Mucosa of descending colon (tissue), 3 donors: ENCODE data around the gene MYO5C. TPM values are rescaled to one million over a fixed set of nuclear protein-coding genes. Genes with fewer than 3 reads are reported as not detected.

ENCODE experiments used
- ATAC-seq: fragments of 200-7000 bp; cut with Tn5 transposase; one replicate; pipeline ENCODE4 v1.9.1; 2020; ENCODE audit warnings: mild to moderate bottlenecking, moderate library complexity
- DNase-seq, 3 donors: peaks; one replicate each; pipeline ENCODE4 v3.0.0-alpha.2; 2020
- H3K36me3 ChIP-seq: fragments of 200-600 bp; one replicate; pipeline ENCODE4 v1.8.0; 2021; ENCODE audit warnings: low read depth, mild to moderate bottlenecking
- H3K4me1 ChIP-seq: fragments of 200-600 bp; one replicate; pipeline ENCODE4 v1.8.0; 2021; ENCODE audit warnings: low read depth, mild to moderate bottlenecking
- H3K4me3 ChIP-seq: fragments of 200-600 bp; one replicate; pipeline ENCODE4 v1.8.0; 2021; ENCODE audit warnings: mild to moderate bottlenecking
- H3K9me3 ChIP-seq: fragments of 200-600 bp; one replicate; pipeline ENCODE4 v1.8.0; 2021; ENCODE audit warnings: mild to moderate bottlenecking
- intact Hi-C, 2 donors: fragments of 100-400 bp; cut with DNase I in 1 of 2; cut with micrococcal nuclease in 1 of 2; formaldehyde crosslinking; loops; one replicate each; pipeline versions ENCODE4 v1.11.0 to v1.11.1; 2022; cut with DNase I, micrococcal nuclease
- total RNA-seq, 3 donors: library from RNA; stranded (reverse); fragmentation: NEBNext Ultra II Directional in 2 of 3; extraction: Animal tissue kit (Norgen Biotek cat#: 25700) in 2 of 3; gene quantifications; one replicate each; pipeline versions ENCODE4 v1.2.1 to v1.2.4, GENCODE V29; 2021 to 2023
- TF ChIP-seq, protein P1 (sequence below): fragments of 200-600 bp; IDR thresholded peaks from one replicate; pipeline ENCODE4 v1.8.0; 2022; ENCODE audit warnings: antibody characterized with exemption, mild to moderate bottlenecking
- donor health status: DM: no; HTN: no; CAD: no; lungs with moderate emphysema.
- donor health status: DM: no; HTN: no; CAD: no.
- donor health status: DM: no; HTN: yes; CAD: no.

Gene MYO5C
- total RNA-seq, 3 donors from 2014 or later, result 46.6 to 90.0 (median 81.6) TPM

DNA sequence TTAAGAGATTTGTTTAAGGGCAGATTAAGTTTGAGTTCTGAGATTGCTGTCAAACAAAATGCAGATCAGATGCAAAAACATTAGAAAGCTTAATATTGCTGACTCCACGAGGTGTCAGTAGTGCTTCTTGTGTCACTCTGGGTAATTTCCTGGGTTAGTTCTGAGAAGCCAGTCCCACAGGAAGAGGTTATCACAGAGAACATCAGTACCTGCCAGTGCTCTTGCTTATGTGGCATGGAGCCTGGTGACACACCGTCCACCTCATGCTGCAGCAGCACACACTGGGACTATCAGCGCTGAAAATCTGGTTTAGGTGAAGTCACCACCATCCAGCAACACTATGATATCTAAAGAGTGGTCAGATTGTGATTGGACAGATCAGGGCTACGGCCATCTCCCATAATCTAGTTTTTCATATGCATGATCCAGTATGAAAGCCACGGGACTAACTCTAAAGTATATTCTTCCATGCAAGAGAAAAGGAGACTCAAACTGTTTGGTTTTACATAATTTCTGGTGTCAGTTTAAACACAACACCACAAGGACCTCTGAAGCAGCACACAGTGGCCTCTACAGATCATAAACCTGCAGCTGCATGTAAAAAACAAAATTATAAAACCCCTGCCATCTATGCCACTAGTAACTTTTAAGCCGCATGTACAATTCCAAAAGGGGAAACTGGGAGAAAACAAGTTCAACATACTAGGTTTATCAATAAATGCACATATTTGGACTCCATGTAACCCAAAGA is 36.1 kb upstream of the MYO5C start:
- intact Hi-C loops, result no loop called here
- Histone ChIP-seq H3K36me3 (no peaks in the 10 kb centered on the region), H3K4me3 (no peak overlapping the region), H3K4me1 (peaks cover 9% of the 10 kb centered on the region), H3K9me3 (no peaks in the 10 kb centered on the region)
- ATAC-seq (peak; percentile 93), DNase-seq (peak in 1 of 3 donors; percentile 50)
- TF ChIP-seq, protein P1, sequence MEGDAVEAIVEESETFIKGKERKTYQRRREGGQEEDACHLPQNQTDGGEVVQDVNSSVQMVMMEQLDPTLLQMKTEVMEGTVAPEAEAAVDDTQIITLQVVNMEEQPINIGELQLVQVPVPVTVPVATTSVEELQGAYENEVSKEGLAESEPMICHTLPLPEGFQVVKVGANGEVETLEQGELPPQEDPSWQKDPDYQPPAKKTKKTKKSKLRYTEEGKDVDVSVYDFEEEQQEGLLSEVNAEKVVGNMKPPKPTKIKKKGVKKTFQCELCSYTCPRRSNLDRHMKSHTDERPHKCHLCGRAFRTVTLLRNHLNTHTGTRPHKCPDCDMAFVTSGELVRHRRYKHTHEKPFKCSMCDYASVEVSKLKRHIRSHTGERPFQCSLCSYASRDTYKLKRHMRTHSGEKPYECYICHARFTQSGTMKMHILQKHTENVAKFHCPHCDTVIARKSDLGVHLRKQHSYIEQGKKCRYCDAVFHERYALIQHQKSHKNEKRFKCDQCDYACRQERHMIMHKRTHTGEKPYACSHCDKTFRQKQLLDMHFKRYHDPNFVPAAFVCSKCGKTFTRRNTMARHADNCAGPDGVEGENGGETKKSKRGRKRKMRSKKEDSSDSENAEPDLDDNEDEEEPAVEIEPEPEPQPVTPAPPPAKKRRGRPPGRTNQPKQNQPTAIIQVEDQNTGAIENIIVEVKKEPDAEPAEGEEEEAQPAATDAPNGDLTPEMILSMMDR, result no peak

DNA sequence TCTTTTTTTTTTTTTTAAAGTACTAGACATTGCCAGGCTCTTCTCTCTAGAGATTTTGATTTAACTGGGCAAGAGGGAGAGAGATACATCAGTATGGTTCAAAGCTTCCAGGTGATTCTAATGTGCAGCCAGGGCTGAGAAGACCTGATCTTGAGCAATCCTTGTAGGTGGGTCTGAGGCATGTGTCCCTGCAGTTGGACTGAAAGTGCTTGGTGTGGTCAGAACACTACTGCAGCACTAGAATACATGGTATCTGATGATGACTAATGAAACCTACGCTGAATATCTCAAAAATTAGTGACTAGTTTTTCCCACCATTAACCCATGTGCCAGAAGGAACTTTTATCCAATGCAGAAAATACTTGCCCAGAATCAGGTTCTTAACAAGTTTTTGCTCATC is 34.4 kb upstream of the MYO5C start:
- Histone ChIP-seq H3K9me3 (no peaks in the 10 kb centered on the region), H3K4me3 (no peak overlapping the region), H3K36me3 (no peaks in the 10 kb centered on the region), H3K4me1 (peaks cover 7% of the 10 kb centered on the region)
- DNase-seq, result no peak
- TF ChIP-seq, protein P1, result no peak
- intact Hi-C loops, result loop anchor here in 1 of 2 donors (10.0 kb wide), 1 partner anchor 405 kb away; no protein-coding TSS in a partner anchor
- ATAC-seq, result no peak

DNA sequence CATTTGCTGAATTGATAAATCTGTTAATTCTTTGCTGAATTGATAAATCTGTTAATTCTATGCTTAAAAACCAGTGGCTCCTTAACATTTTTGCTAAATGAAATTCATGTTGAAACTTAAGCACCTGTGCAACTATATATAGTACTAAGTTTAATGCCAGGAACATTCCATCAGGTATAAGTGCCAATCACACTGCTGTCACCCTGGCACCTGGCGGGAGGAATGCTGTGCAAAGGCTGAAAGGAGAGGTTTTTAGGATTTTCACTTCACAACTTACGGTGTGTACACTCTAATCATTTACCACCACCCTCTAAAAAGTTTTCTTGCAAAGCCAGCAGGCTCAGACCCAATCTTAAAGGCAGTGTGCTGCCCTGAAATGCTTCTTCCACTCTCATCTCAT is 33.5 kb upstream of the MYO5C start:
- TF ChIP-seq, protein P1, result no peak
- Histone ChIP-seq H3K4me1 (peaks cover 7% of the 10 kb centered on the region), H3K4me3 (no peak overlapping the region), H3K9me3 (no peaks in the 10 kb centered on the region), H3K36me3 (no peaks in the 10 kb centered on the region)
- DNase-seq (no peak), ATAC-seq (no peak)
- intact Hi-C loops, result loop anchor here in 1 of 2 donors (10.0 kb wide), 1 partner anchor 406 kb away; no protein-coding TSS in a partner anchor

DNA sequence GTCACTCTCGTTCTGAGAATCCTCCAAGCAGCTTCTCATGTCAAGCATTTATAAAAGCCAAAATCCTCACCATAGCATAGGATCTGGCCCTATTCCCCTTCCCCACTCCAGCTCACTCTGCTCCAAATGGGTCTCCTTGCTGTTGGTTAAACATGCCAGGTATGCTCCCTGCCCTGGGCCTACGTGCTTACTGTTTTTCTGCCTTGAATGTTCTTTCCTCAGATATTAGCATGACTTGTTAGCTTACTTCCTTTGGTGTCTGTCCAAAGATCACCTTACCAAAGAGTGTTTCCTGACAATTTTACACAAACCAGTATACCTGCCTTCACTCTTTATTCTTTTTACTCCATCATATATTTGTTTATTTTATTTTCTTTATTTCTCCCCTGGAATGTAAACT is 33.1 kb upstream of the MYO5C start:
- Histone ChIP-seq H3K36me3 (no peaks in the 10 kb centered on the region), H3K4me3 (no peak overlapping the region), H3K4me1 (peaks cover 7% of the 10 kb centered on the region), H3K9me3 (no peaks in the 10 kb centered on the region)
- intact Hi-C loops, result loop anchor here in 1 of 2 donors (10.0 kb wide), 1 partner anchor 406 kb away; no protein-coding TSS in a partner anchor
- TF ChIP-seq, protein P1, result no peak
- DNase-seq, result no peak
- no peak for ATAC-seq

DNA sequence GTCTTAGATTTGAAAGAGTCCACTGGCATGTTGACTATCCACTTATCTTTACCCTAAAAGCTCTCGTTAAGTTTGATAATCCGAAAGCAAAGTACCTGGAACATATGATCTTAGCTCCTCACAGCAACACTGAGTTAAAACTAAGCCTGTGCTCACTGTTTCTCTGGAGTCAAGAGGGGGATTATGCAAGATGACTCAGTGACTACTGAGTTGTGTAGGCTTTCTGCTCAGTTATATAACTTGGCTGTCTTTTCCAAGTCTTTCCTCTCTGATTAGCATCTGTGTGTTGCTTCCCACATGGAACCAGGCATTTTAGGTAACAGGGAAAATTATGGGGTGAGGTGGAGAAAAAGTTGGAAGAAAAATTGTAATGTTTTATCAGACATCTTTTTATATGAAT is 31.2 kb upstream of the MYO5C start:
- ATAC-seq (no peak), DNase-seq (no peak)
- H3K36me3 ChIP-seq, result no peaks in the 10 kb centered on the region
- TF ChIP-seq, protein P1, result no peak
- no peak overlapping the region for H3K4me3 ChIP-seq
- no peaks in the 10 kb centered on the region for H3K9me3 ChIP-seq
- peaks cover 5% of the 10 kb centered on the region for H3K4me1 ChIP-seq
- intact Hi-C loops, result loop anchor here in 1 of 2 donors (10.0 kb wide), 1 partner anchor 408 kb away; no protein-coding TSS in a partner anchor
